Measurements from ENCODE around the gene MXRA7. TPM values are rescaled to one million over a fixed set of nuclear protein-coding genes. Genes with fewer than 3 reads are reported as not detected.

The MXRA7 gene
- total and polyA plus RNA-seq, 7 experiments from 2014 or later, result 1.8 to 7.5 (median 2.7) TPM

- ATAC-seq, result no peak
These were observed 20.0 kb downstream of the MXRA7 start for GRCh38 chr17:76690596-76691280.

DNA sequence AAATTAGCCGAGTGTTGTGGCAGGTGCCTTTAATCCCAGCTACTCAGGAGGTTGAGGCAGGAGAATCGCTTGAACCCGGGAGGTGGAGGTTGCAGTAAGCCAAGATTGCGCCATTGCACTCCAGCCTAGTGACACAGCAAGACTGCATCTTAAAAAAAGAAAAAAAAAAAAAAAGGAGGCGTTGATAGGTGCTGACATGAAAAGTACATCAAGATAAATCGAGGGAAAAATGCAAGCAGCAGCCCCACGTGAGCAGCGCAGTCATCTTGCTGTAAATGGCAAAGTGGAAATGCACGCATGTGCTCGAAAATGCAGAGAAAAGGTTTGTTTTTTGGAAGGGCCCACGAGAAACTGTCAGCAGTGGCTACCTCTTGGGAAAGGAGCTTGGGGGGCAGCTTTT lies 20.9 kb downstream of the MXRA7 start:
- Histone ChIP-seq H3K36me3 (ENCODE audit: control insufficient read depth in 2 of 3, insufficient read depth in 3 of 3, low read length in 3 of 3) (no peaks in the 10 kb centered on the region), H3K4me1 (ENCODE audit: control insufficient read depth in 2 of 2, insufficient read depth in 2 of 2, low read length in 2 of 2) (no peaks in the 10 kb centered on the region), H3K27me3 (ENCODE audit: control insufficient read depth in 2 of 2, insufficient read depth in 2 of 2, low read length in 2 of 2) (no peaks in the 10 kb centered on the region), H3K4me3 (ENCODE audit: low read length) (no peak overlapping the region), H3K27ac (ENCODE audit: low read depth, low read length) (no peak overlapping the region), H3K9me3 (ENCODE audit: control insufficient read depth in 2 of 3, low read length in 3 of 3) (no peaks in the 10 kb centered on the region)
- no peak overlapping the region for H3K4me3 Mint-ChIP-seq
- ChIA-PET POLR2A (no interaction called here), CTCF (no interaction called here)
- intact Hi-C loops (cut with micrococcal nuclease), result no loop called here
- DNase-seq, result no peak
- no peaks in the 10 kb centered on the region for H3K4me1 Mint-ChIP-seq
- no peaks in the 10 kb centered on the region for H3K9me3 Mint-ChIP-seq
- no peak overlapping the region for H3K27ac Mint-ChIP-seq
- no peak for ATAC-seq
- no peaks in the 10 kb centered on the region for H3K36me3 Mint-ChIP-seq
- peaks cover 0 to 4% (median 0%) of the 10 kb centered on the region in 5 donors for H3K27me3 Mint-ChIP-seq

More at GRCh38 chr17:76690596-76691280, 20.0 kb downstream of the MXRA7 start:
- ChIA-PET CTCF (interaction anchor here (0.6 kb wide), 1 partner anchor 17 kb away, joined by 8 read pairs; no protein-coding TSS in a partner anchor), POLR2A (no interaction called here)
- intact Hi-C loops (cut with micrococcal nuclease), result no loop called here
- Histone ChIP-seq H3K9me3 (ENCODE audit: control insufficient read depth in 2 of 3, low read length in 3 of 3) (no peaks in the 10 kb centered on the region), H3K27ac (ENCODE audit: low read depth, low read length) (no peak overlapping the region), H3K4me3 (ENCODE audit: low read length) (no peak overlapping the region), H3K27me3 (ENCODE audit: control insufficient read depth in 2 of 2, insufficient read depth in 2 of 2, low read length in 2 of 2) (no peaks in the 10 kb centered on the region), H3K36me3 (ENCODE audit: control insufficient read depth in 2 of 3, insufficient read depth in 3 of 3, low read length in 3 of 3) (no peaks in the 10 kb centered on the region), H3K4me1 (ENCODE audit: control insufficient read depth in 2 of 2, insufficient read depth in 2 of 2, low read length in 2 of 2) (no peaks in the 10 kb centered on the region)
- Mint-ChIP-seq H3K9me3 (no peaks in the 10 kb centered on the region), H3K4me1 (peaks cover 0 to 8% (median 0%) of the 10 kb centered on the region in 7 donors), H3K27me3 (peaks cover 0 to 6% (median 0%) of the 10 kb centered on the region in 5 donors), H3K4me3 (no peak overlapping the region), H3K36me3 (no peaks in the 10 kb centered on the region), H3K27ac (no peak overlapping the region)
- no peak for DNase-seq

- H3K4me1 ChIP-seq (ENCODE audit: control insufficient read depth in 2 of 2, insufficient read depth in 2 of 2, low read length in 2 of 2), result no peaks in the 10 kb centered on the region
- intact Hi-C loops (cut with micrococcal nuclease), result no loop called here
- ATAC-seq (no peak), DNase-seq (no peak)
- no peaks in the 10 kb centered on the region for H3K36me3 ChIP-seq (ENCODE audit: control insufficient read depth in 2 of 3, insufficient read depth in 3 of 3, low read length in 3 of 3)
- H3K27ac Mint-ChIP-seq, result no peak overlapping the region
- no peak overlapping the region for H3K27ac ChIP-seq (ENCODE audit: low read depth, low read length)
- CTCF ChIA-PET, result no interaction called here
- no peak overlapping the region for H3K4me3 ChIP-seq (ENCODE audit: low read length)
- H3K9me3 Mint-ChIP-seq, result no peaks in the 10 kb centered on the region
- peaks cover 0 to 4% (median 0%) of the 10 kb centered on the region in 5 donors for H3K27me3 Mint-ChIP-seq
- H3K4me1 Mint-ChIP-seq, result no peaks in the 10 kb centered on the region
- H3K4me3 Mint-ChIP-seq, result no peak overlapping the region
- POLR2A ChIA-PET, result no interaction called here
- H3K36me3 Mint-ChIP-seq, result no peaks in the 10 kb centered on the region
- H3K9me3 ChIP-seq (ENCODE audit: control insufficient read depth in 2 of 3, low read length in 3 of 3), result no peaks in the 10 kb centered on the region
- H3K27me3 ChIP-seq (ENCODE audit: control insufficient read depth in 2 of 2, insufficient read depth in 2 of 2, low read length in 2 of 2), result no peaks in the 10 kb centered on the region
These were observed 22.6 kb downstream of the MXRA7 start for GRCh38 chr17:76688165-76688622.

DNA sequence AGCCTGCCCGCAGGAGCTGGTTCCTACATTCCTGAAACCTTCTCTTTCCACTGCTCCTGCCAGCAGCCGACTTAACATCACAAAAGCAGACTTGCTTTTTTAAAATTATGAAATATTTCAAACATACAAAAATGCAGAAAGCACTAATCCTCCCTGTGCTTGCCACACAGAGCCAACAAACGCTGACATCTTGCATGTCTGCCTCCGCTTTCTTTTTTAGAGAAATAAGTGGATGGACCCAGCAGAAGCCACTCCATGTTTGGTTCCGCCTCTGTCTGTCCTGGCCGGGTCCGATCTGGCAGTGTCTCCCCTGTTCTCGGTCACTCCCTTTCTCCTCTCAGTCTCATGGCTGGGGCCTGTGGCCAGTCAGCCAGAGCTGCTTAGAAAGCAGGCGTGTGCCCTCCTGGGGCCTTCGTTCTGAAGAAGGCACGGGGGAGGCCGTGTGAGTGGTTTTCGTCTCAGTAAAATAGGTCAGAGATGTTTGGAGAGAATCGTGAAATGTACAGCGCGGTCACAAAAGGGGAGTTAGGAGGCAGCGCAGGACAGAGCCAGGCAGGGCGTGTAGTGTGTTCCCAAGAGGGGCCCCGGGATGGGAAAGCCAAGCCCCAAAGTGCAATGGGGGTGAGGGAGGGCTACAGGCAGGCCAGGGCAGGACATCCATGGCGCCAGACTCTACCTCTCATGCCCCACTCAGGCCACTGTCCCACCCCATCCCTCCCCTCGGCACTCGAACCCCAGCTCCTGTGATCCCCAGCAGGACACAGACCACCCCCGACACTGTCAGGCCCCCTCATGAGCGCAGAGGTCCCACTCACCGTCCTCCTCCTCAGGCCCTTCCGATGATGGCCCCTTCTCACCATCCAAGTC lies 23.2 kb downstream of the MXRA7 start:
- no peaks in the 10 kb centered on the region for H3K36me3 Mint-ChIP-seq

DNA sequence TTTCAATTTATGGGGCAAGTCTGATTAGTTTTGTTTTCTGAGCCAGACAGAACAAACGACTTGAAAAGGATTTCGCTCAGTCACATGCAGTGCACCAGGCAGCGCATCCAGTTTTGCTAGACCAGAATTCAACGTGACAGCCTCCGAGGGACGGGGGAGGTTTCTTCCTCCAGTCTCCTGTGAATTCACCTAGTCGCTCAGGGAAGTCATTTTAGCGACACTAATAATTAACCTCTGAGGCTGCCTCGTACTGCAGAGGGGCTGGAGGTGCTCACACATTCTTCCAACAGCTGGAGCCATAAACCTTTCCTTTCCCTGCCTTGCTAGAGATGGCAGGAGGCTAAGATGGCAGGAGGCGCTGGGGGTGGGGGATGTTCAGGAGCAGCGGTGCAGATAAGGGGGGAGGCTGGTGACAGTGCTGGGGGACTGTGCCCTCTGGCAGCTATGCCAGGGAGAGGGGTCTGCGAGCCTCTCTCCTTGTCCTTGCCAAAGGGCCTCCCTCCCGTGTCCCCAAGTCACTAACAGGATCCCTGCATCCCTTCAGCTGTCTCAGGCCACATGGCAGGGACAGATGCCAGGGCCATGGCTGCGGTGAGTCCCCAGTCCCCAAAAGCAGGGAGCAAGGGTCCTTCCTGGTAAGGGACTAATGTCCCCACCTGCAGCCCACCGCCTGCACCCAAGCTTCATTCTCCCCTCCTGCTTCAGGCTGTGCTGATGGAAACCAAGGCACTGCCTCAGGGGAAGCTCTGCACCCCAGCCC lies 24.0 kb downstream of the MXRA7 start:
- Histone ChIP-seq H3K9me3 (ENCODE audit: control insufficient read depth in 2 of 3, low read length in 3 of 3) (no peaks in the 10 kb centered on the region), H3K36me3 (ENCODE audit: control insufficient read depth in 2 of 3, insufficient read depth in 3 of 3, low read length in 3 of 3) (no peaks in the 10 kb centered on the region), H3K27ac (ENCODE audit: low read depth, low read length) (no peak overlapping the region), H3K4me1 (ENCODE audit: control insufficient read depth in 2 of 2, insufficient read depth in 2 of 2, low read length in 2 of 2) (peaks cover 0 to 2% of the 10 kb centered on the region in 2 donors), H3K27me3 (ENCODE audit: control insufficient read depth in 2 of 2, insufficient read depth in 2 of 2, low read length in 2 of 2) (no peaks in the 10 kb centered on the region), H3K4me3 (ENCODE audit: low read length) (no peak overlapping the region)
- H3K4me1 Mint-ChIP-seq, result peaks cover 0 to 5% (median 0%) of the 10 kb centered on the region in 7 donors
- intact Hi-C loops (cut with micrococcal nuclease), result no loop called here
- no peaks in the 10 kb centered on the region for H3K36me3 Mint-ChIP-seq
- POLR2A ChIA-PET, result no interaction called here
- DNase-seq (no peak), ATAC-seq (no peak)
- no peak overlapping the region for H3K4me3 Mint-ChIP-seq
- H3K27me3 Mint-ChIP-seq, result peaks cover 0 to 4% (median 0%) of the 10 kb centered on the region in 5 donors
- CTCF ChIA-PET, result no interaction called here
- no peaks in the 10 kb centered on the region for H3K9me3 Mint-ChIP-seq
- H3K27ac Mint-ChIP-seq, result no peak overlapping the region

More for the DNA sequence above, 23.2 kb downstream of the MXRA7 start:
- intact Hi-C loops (cut with micrococcal nuclease), result no loop called here
- Histone ChIP-seq H3K4me1 (ENCODE audit: control insufficient read depth in 2 of 2, insufficient read depth in 2 of 2, low read length in 2 of 2) (no peaks in the 10 kb centered on the region), H3K27me3 (ENCODE audit: control insufficient read depth in 2 of 2, insufficient read depth in 2 of 2, low read length in 2 of 2) (no peaks in the 10 kb centered on the region), H3K4me3 (ENCODE audit: low read length) (no peak overlapping the region), H3K27ac (ENCODE audit: low read depth, low read length) (no peak overlapping the region), H3K9me3 (ENCODE audit: control insufficient read depth in 2 of 3, low read length in 3 of 3) (no peaks in the 10 kb centered on the region), H3K36me3 (ENCODE audit: control insufficient read depth in 2 of 3, insufficient read depth in 3 of 3, low read length in 3 of 3) (no peaks in the 10 kb centered on the region)
- ChIA-PET CTCF (no interaction called here), POLR2A (no interaction called here)
- Mint-ChIP-seq H3K4me1 (no peaks in the 10 kb centered on the region), H3K9me3 (no peaks in the 10 kb centered on the region), H3K27ac (no peak overlapping the region), H3K27me3 (peaks cover 0 to 4% (median 0%) of the 10 kb centered on the region in 5 donors), H3K4me3 (no peak overlapping the region)
- DNase-seq, result no peak
- ATAC-seq, result no peak

DNA sequence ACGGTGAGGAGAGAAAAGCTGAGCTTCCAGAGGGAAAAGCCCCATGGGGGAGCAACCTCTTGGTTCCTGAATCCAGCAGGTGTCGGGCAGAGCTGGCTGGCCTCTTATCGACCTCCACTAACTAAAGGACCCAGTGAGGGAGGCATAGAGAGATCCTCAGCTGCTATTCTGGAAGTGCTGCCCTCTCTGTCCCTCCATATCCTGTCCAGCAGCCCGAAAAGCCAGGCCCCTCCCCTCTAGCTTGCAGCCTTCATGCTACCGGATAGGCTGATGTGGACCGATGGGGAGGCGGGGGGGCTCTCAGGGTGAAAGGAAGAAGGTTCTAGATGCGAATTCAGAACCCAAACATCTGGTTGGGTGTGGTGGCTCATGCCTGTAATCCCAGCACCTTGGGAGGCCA lies 24.9 kb downstream of the MXRA7 start:
- CTCF ChIA-PET, result interaction anchor here (0.5 kb wide), 1 partner anchor 410 kb away, joined by 3 read pairs; no protein-coding TSS in a partner anchor
- no peak overlapping the region for H3K4me3 Mint-ChIP-seq
- Histone ChIP-seq H3K27ac (ENCODE audit: low read depth, low read length) (no peak overlapping the region), H3K9me3 (ENCODE audit: control insufficient read depth in 2 of 3, low read length in 3 of 3) (no peaks in the 10 kb centered on the region), H3K4me1 (ENCODE audit: control insufficient read depth in 2 of 2, insufficient read depth in 2 of 2, low read length in 2 of 2) (peaks cover 0 to 6% of the 10 kb centered on the region in 2 donors), H3K36me3 (ENCODE audit: control insufficient read depth in 2 of 3, insufficient read depth in 3 of 3, low read length in 3 of 3) (no peaks in the 10 kb centered on the region), H3K4me3 (ENCODE audit: low read length) (no peak overlapping the region), H3K27me3 (ENCODE audit: control insufficient read depth in 2 of 2, insufficient read depth in 2 of 2, low read length in 2 of 2) (no peaks in the 10 kb centered on the region)
- no peak for ATAC-seq
- intact Hi-C loops (cut with micrococcal nuclease), result no loop called here
- H3K36me3 Mint-ChIP-seq, result no peaks in the 10 kb centered on the region
- peaks cover 0 to 7% (median 0%) of the 10 kb centered on the region in 5 donors for H3K27me3 Mint-ChIP-seq
- POLR2A ChIA-PET, result no interaction called here
- DNase-seq, result no peak
- H3K9me3 Mint-ChIP-seq, result no peaks in the 10 kb centered on the region
- H3K27ac Mint-ChIP-seq, result no peak overlapping the region
- H3K4me1 Mint-ChIP-seq, result peaks cover 0 to 12% (median 5%) of the 10 kb centered on the region in 7 donors
